A549 (cell line): Measurements from ENCODE around the gene PPP1R9A.

Source experiments
- BCL3 ChIP-seq: fragments of >200 bp; sonication (Bioruptor Twin); formaldehyde crosslinking; IDR thresholded peaks from 3 replicates; pipeline ENCODE4 v1.6.1; 2016
- BHLHE40 ChIP-seq: IDR thresholded peaks from 2 replicates; pipeline ENCODE4 v1.6.1; 2012; ENCODE audit warnings: low read depth, low read length, inconsistent platforms
- CEBPB ChIP-seq, 2 experiments: fragments of >200 bp in 1 of 2; sonication (Bioruptor Twin) in 1 of 2; formaldehyde crosslinking in 1 of 2; IDR thresholded peaks; 2 replicates each; pipeline ENCODE4 v1.6.1; 2012 to 2016
- CTCF ChIP-seq: fragments of >200 bp; sonication (Bioruptor Twin); formaldehyde crosslinking; IDR thresholded peaks from 3 replicates; pipeline ENCODE4 v1.5.1; 2016
- HOXB5 ChIP-seq: fragments of 250-450 bp; sonication (Bioruptor Pico); IDR thresholded peaks from 2 replicates; pipeline ENCODE4 v1.5.0; 2020; ENCODE audit warnings: mild to moderate bottlenecking, moderate library complexity
- MAFK ChIP-seq: fragments of 450-650 bp; IDR thresholded peaks from 2 replicates; pipeline ENCODE4 v1.6.1; 2014; ENCODE audit not compliant: partially characterized antibody
- MAX ChIP-seq: IDR thresholded peaks from 2 replicates; pipeline ENCODE4 v1.6.1; 2012
- POLR2A ChIP-seq: IDR thresholded peaks from 2 replicates; pipeline ENCODE4 v1.6.1; 2012; ENCODE audit warnings: mild to moderate bottlenecking, low read length
- POLR2AphosphoS2 ChIP-seq: conservative IDR thresholded peaks from 2 replicates; pipeline ENCODE4 v1.6.1; 2012; ENCODE audit warnings: low read length, improper control_type of control experiment, inconsistent platforms
- RAD21 ChIP-seq, 2 experiments: fragments of >200 bp in 1 of 2; sonication (Bioruptor Twin) in 1 of 2; formaldehyde crosslinking in 1 of 2; IDR thresholded peaks in 1 of 2; conservative IDR thresholded peaks in 1 of 2; 2 replicates in 1 of 2; 3 replicates in 1 of 2; pipeline ENCODE4 v1.6.1; 2012 to 2018; ENCODE audit warnings: inconsistent platforms in 1 of 2
- REST ChIP-seq: fragments of 200-600 bp; sonication (generic); IDR thresholded peaks from 2 replicates; pipeline ENCODE4 v1.6.1; 2016; ENCODE audit warnings: antibody characterized with exemption, mild to moderate bottlenecking, moderate library complexity
- RNF2 ChIP-seq: fragments of 200-600 bp; sonication (generic); IDR thresholded peaks from 2 replicates; pipeline ENCODE4 v1.6.1; 2016; ENCODE audit warnings: low read depth, mild to moderate bottlenecking, antibody characterized with exemption, moderate library complexity, borderline replicate concordance
- SREBF2 ChIP-seq: fragments of 450-650 bp; IDR thresholded peaks from 2 replicates; pipeline ENCODE4 v1.6.1; 2014; ENCODE audit warnings: mild to moderate bottlenecking, moderate library complexity

- TF ChIP-seq BCL3 (no peak), CTCF (no peak), POLR2A (no peak), BHLHE40 (no peak), CEBPB (IDR thresholded peaks at IDR 0.05) (no peak), MAX (no peak), MAFK (no peak), REST (no peak), POLR2AphosphoS2 (no peak), SREBF2 (no peak), RAD21 (conservative IDR thresholded peaks at IDR 0.05 in 1 of 2, IDR thresholded peaks at IDR 0.05 in 1 of 2) (no peak), RNF2 (no peak), HOXB5 (CRISPR knock-in tag) (no peak)
Observed at GRCh38 chr7:94898340-94898739, 9.1 kb upstream of the PPP1R9A start.
